Liver (tissue), 9 donors: ENCODE results near the gene RBBP4. TPM values are rescaled to one million over a fixed set of nuclear protein-coding genes. Genes with fewer than 3 reads are reported as not detected.
A peak's percentile ranks its signal among the peaks of the same experiment; 100 is the strongest.

Experiments used
- DNase-seq: peaks from one replicate; pipeline ENCODE4 v3.0.0-alpha.2; 2017; ENCODE audit warnings: low spot score
- H3K27ac ChIP-seq, 2 donors: one replicate each; pipeline ENCODE4 v1.7.0; 2013; ENCODE audit warnings: inconsistent platforms in 2 of 2, low read length in 2 of 2, control low read depth in 1 of 2, low read depth in 1 of 2, mild to moderate bottlenecking in 1 of 2
- H3K27me3 ChIP-seq, 4 donors: one replicate each; pipeline versions ENCODE4 v1.6.1 to v1.7.0; 2013; ENCODE audit warnings: low read length in 3 of 4, inconsistent platforms in 1 of 4, mild to moderate bottlenecking in 1 of 4, moderate library complexity in 1 of 4; ENCODE audit not compliant: control insufficient read depth in 4 of 4, insufficient read depth in 4 of 4
- H3K36me3 ChIP-seq, 4 donors: one replicate each; pipeline versions ENCODE4 v1.6.1 to v1.7.0; 2013; ENCODE audit warnings: low read length in 3 of 4, mild to moderate bottlenecking in 3 of 4, low read depth in 1 of 4, moderate library complexity in 1 of 4; ENCODE audit not compliant: control insufficient read depth in 4 of 4, insufficient read depth in 3 of 4
- H3K4me1 ChIP-seq, 4 donors: one replicate each; pipeline versions ENCODE4 v1.6.1 to v1.7.0; 2013; ENCODE audit warnings: low read length in 3 of 4, mild to moderate bottlenecking in 3 of 4, moderate library complexity in 1 of 4; ENCODE audit not compliant: control insufficient read depth in 4 of 4, insufficient read depth in 4 of 4
- H3K4me3 ChIP-seq, 3 donors: one replicate each; pipeline versions ENCODE4 v1.6.1 to v1.7.0; 2013; ENCODE audit warnings: low read length in 3 of 3, control low read depth in 1 of 3, low read depth in 1 of 3, mild to moderate bottlenecking in 1 of 3
- H3K9ac ChIP-seq, 2 donors: one replicate each; pipeline ENCODE4 v1.7.0; 2013; ENCODE audit warnings: low read length in 2 of 2, mild to moderate bottlenecking in 2 of 2, moderate library complexity in 2 of 2, control low read depth in 1 of 2, low read depth in 1 of 2
- H3K9me3 ChIP-seq, 4 donors: one replicate each; pipeline versions ENCODE4 v1.6.1 to v1.7.0; 2013; ENCODE audit warnings: low read length in 3 of 4; ENCODE audit not compliant: control insufficient read depth in 4 of 4
- EGR1 ChIP-seq, 2 donors: IDR thresholded peaks; 2 replicates each; pipeline ENCODE4 v1.6.1; 2016 to 2018; ENCODE audit warnings: antibody characterized with exemption in 2 of 2, low read depth in 2 of 2
- FOXA1 ChIP-seq: IDR thresholded peaks from 2 replicates; pipeline ENCODE4 v1.6.1; 2016; ENCODE audit warnings: antibody characterized with exemption
- FOXA2 ChIP-seq: IDR thresholded peaks from 2 replicates; pipeline ENCODE4 v1.6.1; 2016; ENCODE audit warnings: antibody characterized with exemption
- GABPA ChIP-seq, 2 donors: IDR thresholded peaks in 1 of 2; conservative IDR thresholded peaks in 1 of 2; 2 replicates each; pipeline ENCODE4 v1.6.1; 2016; ENCODE audit warnings: antibody characterized with exemption in 2 of 2, mild to moderate bottlenecking in 1 of 2, moderate library complexity in 1 of 2
- HNF4A ChIP-seq, 2 donors: conservative IDR thresholded peaks; 2 replicates each; pipeline ENCODE4 v1.6.1; 2016; ENCODE audit warnings: antibody characterized with exemption in 2 of 2, mild to moderate bottlenecking in 2 of 2
- HNF4G ChIP-seq: IDR thresholded peaks from 2 replicates; pipeline ENCODE4 v1.6.1; 2016; ENCODE audit warnings: antibody characterized with exemption
- JUND ChIP-seq, 2 donors: IDR thresholded peaks; 2 replicates each; pipeline ENCODE4 v1.6.1; 2016; ENCODE audit warnings: antibody characterized with exemption in 2 of 2
- NR2F2 ChIP-seq: IDR thresholded peaks from 2 replicates; pipeline ENCODE4 v1.6.1; 2016; ENCODE audit warnings: antibody characterized with exemption
- RXRA ChIP-seq, 2 donors: IDR thresholded peaks; 2 replicates each; pipeline ENCODE4 v1.6.1; 2017 to 2018; ENCODE audit warnings: antibody characterized with exemption in 2 of 2, mild to moderate bottlenecking in 1 of 2
- TAF1 ChIP-seq: conservative IDR thresholded peaks from 2 replicates; pipeline ENCODE4 v1.6.1; 2016; ENCODE audit warnings: antibody characterized with exemption, mild to moderate bottlenecking
- WGBS: extraction: QIAGEN DNeasy Blood & Tissue Kit; methylation state at CpG from one replicate; pipeline ENCODE4 v1.1.7; 2013; 5-methylcytosine and 5-hydroxymethylcytosine counted together
- polyA plus RNA-seq, 2 donors: library from polyadenylated mRNA; stranded (reverse) in 1 of 2; unstranded in 1 of 2; fragments of 200-250 nt in 1 of 2; fragments of >200 nt in 1 of 2; fragmentation: Nextera tagmentation in 1 of 2; extraction: Ambion mirVana in 1 of 2; gene quantifications; one replicate each; pipeline versions ENCODE4 v1.2.1 to v1.2.3, GENCODE V29; 2013 to 2015
- total RNA-seq, 2 donors: library from RNA; depleted of rRNA; stranded (reverse); fragments of >200 nt; gene quantifications; one replicate each; pipeline ENCODE4 v1.2.3, GENCODE V29; 2014
- TF ChIP-seq, protein P1 (sequence below): IDR thresholded peaks from 2 replicates; pipeline ENCODE4 v1.6.1; 2016; ENCODE audit warnings: antibody characterized with exemption
- TF ChIP-seq, protein P2 (sequence below): IDR thresholded peaks from 2 replicates; pipeline ENCODE4 v1.6.1; 2016; ENCODE audit warnings: antibody characterized with exemption
- TF ChIP-seq, protein P3 (sequence below): IDR thresholded peaks from 2 replicates; pipeline ENCODE4 v1.6.1; 2016; ENCODE audit warnings: antibody characterized with exemption, mild to moderate bottlenecking
- donor health status: healthy.
- donor health status: healthy.
- donor health status: healthy.
- donor health status: healthy.
- donor health status: healthy.

RBBP4 gene
- total and polyA plus RNA-seq, 4 donors = 35.3 to 93.1 (median 49.0) TPM

- no peaks in the 10 kb centered on the region for H3K9me3 ChIP-seq
- DNase-seq = no peak
- no peaks in the 10 kb centered on the region for H3K36me3 ChIP-seq
- H3K27me3 ChIP-seq = no peaks in the 10 kb centered on the region
- no peak overlapping the region for H3K4me3 ChIP-seq
- peaks cover 0 to 3% (median 3%) of the 10 kb centered on the region in 4 donors for H3K4me1 ChIP-seq
- no peak overlapping the region for H3K27ac ChIP-seq
- 91% methylated on average over 7 of the region's 7 CpGs for WGBS
- H3K9ac ChIP-seq = no peak overlapping the region
- TF ChIP-seq, protein P1, sequence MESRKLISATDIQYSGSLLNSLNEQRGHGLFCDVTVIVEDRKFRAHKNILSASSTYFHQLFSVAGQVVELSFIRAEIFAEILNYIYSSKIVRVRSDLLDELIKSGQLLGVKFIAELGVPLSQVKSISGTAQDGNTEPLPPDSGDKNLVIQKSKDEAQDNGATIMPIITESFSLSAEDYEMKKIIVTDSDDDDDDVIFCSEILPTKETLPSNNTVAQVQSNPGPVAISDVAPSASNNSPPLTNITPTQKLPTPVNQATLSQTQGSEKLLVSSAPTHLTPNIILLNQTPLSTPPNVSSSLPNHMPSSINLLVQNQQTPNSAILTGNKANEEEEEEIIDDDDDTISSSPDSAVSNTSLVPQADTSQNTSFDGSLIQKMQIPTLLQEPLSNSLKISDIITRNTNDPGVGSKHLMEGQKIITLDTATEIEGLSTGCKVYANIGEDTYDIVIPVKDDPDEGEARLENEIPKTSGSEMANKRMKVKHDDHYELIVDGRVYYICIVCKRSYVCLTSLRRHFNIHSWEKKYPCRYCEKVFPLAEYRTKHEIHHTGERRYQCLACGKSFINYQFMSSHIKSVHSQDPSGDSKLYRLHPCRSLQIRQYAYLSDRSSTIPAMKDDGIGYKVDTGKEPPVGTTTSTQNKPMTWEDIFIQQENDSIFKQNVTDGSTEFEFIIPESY = no peak
- TF ChIP-seq FOXA1 (no peak), HNF4A (conservative IDR thresholded peaks at IDR 0.05) (no peak), HNF4G (no peak), TAF1 (no peak), EGR1 (IDR thresholded peaks at IDR 0.05; ENCODE audit: low read depth in 2 of 2) (no peak)
Observed at GRCh38 chr1:32728413-32729077, 77.5 kb downstream of the RBBP4 start.

GRCh38 chr1:32729254-32730046 is 78.4 kb downstream of the RBBP4 start:
- Histone ChIP-seq H3K4me1 (peaks cover 0 to 10% (median 7%) of the 10 kb centered on the region in 4 donors), H3K27me3 (no peaks in the 10 kb centered on the region), H3K4me3 (no peak overlapping the region), H3K36me3 (no peaks in the 10 kb centered on the region), H3K27ac (no peak overlapping the region), H3K9me3 (no peaks in the 10 kb centered on the region), H3K9ac (no peak overlapping the region)
- TF ChIP-seq, protein P1 = no peak
- TF ChIP-seq JUND (IDR thresholded peaks at IDR 0.05) (no peak), GABPA (IDR thresholded peaks at IDR 0.05 in 1 of 2, conservative IDR thresholded peaks at IDR 0.05 in 1 of 2) (no peak)
- 90% methylated on average over 14 of the region's 14 CpGs for WGBS
- no peak for DNase-seq

- WGBS = 35% methylated on average over 9 of the region's 9 CpGs
- Histone ChIP-seq H3K36me3 (no peaks in the 10 kb centered on the region), H3K27ac (peak overlapping the region; percentile 8 to 48), H3K4me1 (peaks cover 0 to 20% (median 15%) of the 10 kb centered on the region in 4 donors), H3K27me3 (no peaks in the 10 kb centered on the region), H3K9me3 (no peaks in the 10 kb centered on the region), H3K4me3 (no peak overlapping the region), H3K9ac (no peak overlapping the region)
- peak; percentile 66 for DNase-seq
- TF ChIP-seq, protein P2, sequence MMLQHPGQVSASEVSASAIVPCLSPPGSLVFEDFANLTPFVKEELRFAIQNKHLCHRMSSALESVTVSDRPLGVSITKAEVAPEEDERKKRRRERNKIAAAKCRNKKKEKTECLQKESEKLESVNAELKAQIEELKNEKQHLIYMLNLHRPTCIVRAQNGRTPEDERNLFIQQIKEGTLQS = no peak
- TF ChIP-seq RXRA (IDR thresholded peaks at IDR 0.05) (peak in 1 of 2 donors; percentile 57), HNF4G (no peak), HNF4A (conservative IDR thresholded peaks at IDR 0.05) (peak; percentile 57 to 84), FOXA2 (no peak), GABPA (IDR thresholded peaks at IDR 0.05 in 1 of 2, conservative IDR thresholded peaks at IDR 0.05 in 1 of 2) (no peak), FOXA1 (no peak), TAF1 (no peak), NR2F2 (peak; percentile 46), EGR1 (IDR thresholded peaks at IDR 0.05; ENCODE audit: low read depth in 2 of 2) (peak; percentile 67 to 92), JUND (IDR thresholded peaks at IDR 0.05) (no peak)
- TF ChIP-seq, protein P3, sequence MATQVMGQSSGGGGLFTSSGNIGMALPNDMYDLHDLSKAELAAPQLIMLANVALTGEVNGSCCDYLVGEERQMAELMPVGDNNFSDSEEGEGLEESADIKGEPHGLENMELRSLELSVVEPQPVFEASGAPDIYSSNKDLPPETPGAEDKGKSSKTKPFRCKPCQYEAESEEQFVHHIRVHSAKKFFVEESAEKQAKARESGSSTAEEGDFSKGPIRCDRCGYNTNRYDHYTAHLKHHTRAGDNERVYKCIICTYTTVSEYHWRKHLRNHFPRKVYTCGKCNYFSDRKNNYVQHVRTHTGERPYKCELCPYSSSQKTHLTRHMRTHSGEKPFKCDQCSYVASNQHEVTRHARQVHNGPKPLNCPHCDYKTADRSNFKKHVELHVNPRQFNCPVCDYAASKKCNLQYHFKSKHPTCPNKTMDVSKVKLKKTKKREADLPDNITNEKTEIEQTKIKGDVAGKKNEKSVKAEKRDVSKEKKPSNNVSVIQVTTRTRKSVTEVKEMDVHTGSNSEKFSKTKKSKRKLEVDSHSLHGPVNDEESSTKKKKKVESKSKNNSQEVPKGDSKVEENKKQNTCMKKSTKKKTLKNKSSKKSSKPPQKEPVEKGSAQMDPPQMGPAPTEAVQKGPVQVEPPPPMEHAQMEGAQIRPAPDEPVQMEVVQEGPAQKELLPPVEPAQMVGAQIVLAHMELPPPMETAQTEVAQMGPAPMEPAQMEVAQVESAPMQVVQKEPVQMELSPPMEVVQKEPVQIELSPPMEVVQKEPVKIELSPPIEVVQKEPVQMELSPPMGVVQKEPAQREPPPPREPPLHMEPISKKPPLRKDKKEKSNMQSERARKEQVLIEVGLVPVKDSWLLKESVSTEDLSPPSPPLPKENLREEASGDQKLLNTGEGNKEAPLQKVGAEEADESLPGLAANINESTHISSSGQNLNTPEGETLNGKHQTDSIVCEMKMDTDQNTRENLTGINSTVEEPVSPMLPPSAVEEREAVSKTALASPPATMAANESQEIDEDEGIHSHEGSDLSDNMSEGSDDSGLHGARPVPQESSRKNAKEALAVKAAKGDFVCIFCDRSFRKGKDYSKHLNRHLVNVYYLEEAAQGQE = no peak
- TF ChIP-seq, protein P1 = no peak
Observed at GRCh38 chr1:32733582-32734321, 82.7 kb downstream of the RBBP4 start.
